Measurements from ENCODE around the gene DCAF5.

- TF ChIP-seq KLF12 (CRISPR knock-in tag; IDR thresholded peaks at IDR 0.05; ENCODE audit: borderline replicate concordance) (no peak), ZSCAN25 (CRISPR knock-in tag; IDR thresholded peaks at IDR 0.05) (no peak)
These were observed 62.6 kb downstream of the DCAF5 start for GRCh38 chr14:69090187-69090789.

All from HepG2 (cell line).